Spleen (tissue), 7 donors: Measurements from ENCODE around the gene POU2AF1.

Source experiments
- POLR2A ChIP-seq, 3 donors: fragments of 450-650 bp; IDR thresholded peaks; one replicate each; pipeline ENCODE4 v1.5.1; 2017; ENCODE audit warnings: antibody characterized with exemption in 3 of 3, mild to moderate bottlenecking in 1 of 3
- POLR2AphosphoS5 ChIP-seq, 3 donors: sonication (generic); formaldehyde crosslinking; IDR thresholded peaks; one replicate each; pipeline ENCODE4 v1.5.1; 2017; ENCODE audit warnings: antibody characterized with exemption in 3 of 3
- TF ChIP-seq, protein P1 (sequence below), 11 experiments: fragments of 200-600 bp in 7 of 11; fragments of 450-650 bp in 4 of 11; sonication (generic) in 4 of 11; IDR thresholded peaks in 8 of 11; conservative IDR thresholded peaks in 3 of 11; 1 replicate in 7 of 11; 2 replicates in 4 of 11; pipeline versions ENCODE4 v1.4.0 to v1.8.0; 2016 to 2021; ENCODE audit warnings: antibody characterized with exemption in 11 of 11, inconsistent platforms in 4 of 11, mild to moderate bottlenecking in 1 of 11
- donor health status: DM: no; HTN: no; CAD: no; lungs with moderate emphysema.
- donor health status: DM: no; HTN: no; CAD: no.
- donor health status: DM: no; HTN: no; CAD: no.

- TF ChIP-seq POLR2A (IDR thresholded peaks at IDR 0.05) (no peak), POLR2AphosphoS5 (IDR thresholded peaks at IDR 0.05) (no peak)
- TF ChIP-seq, protein P1, sequence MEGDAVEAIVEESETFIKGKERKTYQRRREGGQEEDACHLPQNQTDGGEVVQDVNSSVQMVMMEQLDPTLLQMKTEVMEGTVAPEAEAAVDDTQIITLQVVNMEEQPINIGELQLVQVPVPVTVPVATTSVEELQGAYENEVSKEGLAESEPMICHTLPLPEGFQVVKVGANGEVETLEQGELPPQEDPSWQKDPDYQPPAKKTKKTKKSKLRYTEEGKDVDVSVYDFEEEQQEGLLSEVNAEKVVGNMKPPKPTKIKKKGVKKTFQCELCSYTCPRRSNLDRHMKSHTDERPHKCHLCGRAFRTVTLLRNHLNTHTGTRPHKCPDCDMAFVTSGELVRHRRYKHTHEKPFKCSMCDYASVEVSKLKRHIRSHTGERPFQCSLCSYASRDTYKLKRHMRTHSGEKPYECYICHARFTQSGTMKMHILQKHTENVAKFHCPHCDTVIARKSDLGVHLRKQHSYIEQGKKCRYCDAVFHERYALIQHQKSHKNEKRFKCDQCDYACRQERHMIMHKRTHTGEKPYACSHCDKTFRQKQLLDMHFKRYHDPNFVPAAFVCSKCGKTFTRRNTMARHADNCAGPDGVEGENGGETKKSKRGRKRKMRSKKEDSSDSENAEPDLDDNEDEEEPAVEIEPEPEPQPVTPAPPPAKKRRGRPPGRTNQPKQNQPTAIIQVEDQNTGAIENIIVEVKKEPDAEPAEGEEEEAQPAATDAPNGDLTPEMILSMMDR (IDR thresholded peaks at IDR 0.05 in 8 of 11, conservative IDR thresholded peaks at IDR 0.05 in 3 of 11), result no peak
These were observed 31.9 kb upstream of the POU2AF1 start for GRCh38 chr11:111410951-111411350.
